ENCODE results near the gene CFL1.

CFL1 gene

GRCh38 chr11:65887723-65888162 lies 29.8 kb upstream of the CFL1 start:
- no peak for DNase-seq

- no peak for DNase-seq
These were observed 29.1 kb upstream of the CFL1 start for GRCh38 chr11:65886826-65887722.

- DNase-seq, result no peak
These were observed 28.0 kb upstream of the CFL1 start for GRCh38 chr11:65885808-65886536.

- DNase-seq, result no peak
These were observed 27.3 kb upstream of the CFL1 start for GRCh38 chr11:65885231-65885630.

- peak in 1 of 2 experiments; percentile 53 for DNase-seq
These were observed 26.7 kb upstream of the CFL1 start for GRCh38 chr11:65884716-65885092.

GRCh38 chr11:65883786-65884715 lies 26.1 kb upstream of the CFL1 start:
- no peak for DNase-seq

- DNase-seq, result no peak
These were observed 25.2 kb upstream of the CFL1 start for GRCh38 chr11:65883058-65883761.

GRCh38 chr11:65882120-65883057 lies 24.4 kb upstream of the CFL1 start:
- no peak for DNase-seq

- no peak for DNase-seq
These were observed 23.0 kb upstream of the CFL1 start for GRCh38 chr11:65880844-65881421.

- DNase-seq, result no peak
These were observed 22.0 kb upstream of the CFL1 start for GRCh38 chr11:65880027-65880426.

- DNase-seq, result no peak
These were observed 21.6 kb upstream of the CFL1 start, which contains the start of gene CTSW for GRCh38 chr11:65879617-65880016. Gene CTSW (plus strand): TSS chr11:65879837. CDS start chr11:65879855, 18 bp downstream.

GRCh38 chr11:65873318-65874156 lies 15.6 kb upstream of the CFL1 start:
- DNase-seq, result peak; percentile 58 to 89

- no peak for DNase-seq
These were observed 14.8 kb upstream of the CFL1 start, which contains the start of gene EFEMP2 for GRCh38 chr11:65872586-65873317. Gene EFEMP2 (minus strand): TSS chr11:65872800. CDS start chr11:65872354, 446 bp downstream.

GRCh38 chr11:65871811-65872548 lies 14.0 kb upstream of the CFL1 start:
- no peak for DNase-seq

GRCh38 chr11:65870706-65871681 lies 13.0 kb upstream of the CFL1 start:
- DNase-seq, result no peak

- no peak for DNase-seq
These were observed 12.3 kb upstream of the CFL1 start for GRCh38 chr11:65870307-65870658.
